Transverse colon (tissue), 4 donors: ENCODE measurements around the gene GALNT10. TPM values are rescaled to one million over a fixed set of nuclear protein-coding genes. Genes with fewer than 3 reads are reported as not detected.

Source experiments
- DNase-seq: peaks from one replicate; pipeline ENCODE4 v3.0.0-alpha.2; 2019
- H3K27ac ChIP-seq, 4 donors: fragments of 200-600 bp; sonication (generic); 2 replicates each; pipeline ENCODE4 v1.5.1; 2016 to 2018; ENCODE audit warnings: inconsistent platforms in 4 of 4
- H3K27me3 ChIP-seq: fragments of 200-600 bp; sonication (generic); 2 replicates; pipeline ENCODE4 v1.5.1; 2017; ENCODE audit warnings: inconsistent platforms
- H3K36me3 ChIP-seq, 4 donors: fragments of 200-600 bp; sonication (generic); 2 replicates each; pipeline ENCODE4 v1.5.1; 2017 to 2019; ENCODE audit warnings: inconsistent platforms in 4 of 4
- H3K4me1 ChIP-seq, 4 donors: fragments of 200-600 bp; sonication (generic); 2 replicates each; pipeline ENCODE4 v1.5.1; 2017 to 2020; ENCODE audit warnings: inconsistent platforms in 4 of 4
- H3K4me3 ChIP-seq, 4 donors: fragments of 200-600 bp; sonication (generic); 1 replicate in 1 of 4; 2 replicates in 3 of 4; pipeline versions ENCODE4 v1.5.1 to v1.6.1; 2017 to 2019; ENCODE audit warnings: inconsistent platforms in 4 of 4
- H3K9me3 ChIP-seq, 2 donors: fragments of 200-600 bp; sonication (generic); 2 replicates each; pipeline ENCODE4 v1.5.1; 2017 to 2019; ENCODE audit warnings: inconsistent platforms in 2 of 2
- CTCF ChIP-seq, 5 experiments: fragments of 200-600 bp in 3 of 5; fragments of 450-650 bp in 2 of 5; sonication (generic) in 3 of 5; IDR thresholded peaks; 1 replicate in 2 of 5; 2 replicates in 3 of 5; pipeline ENCODE4 v1.5.1; 2016 to 2017; ENCODE audit warnings: antibody characterized with exemption in 5 of 5, inconsistent platforms in 3 of 5, mild to moderate bottlenecking in 2 of 5, moderate library complexity in 1 of 5
- EP300 ChIP-seq: sonication (generic); formaldehyde crosslinking; IDR thresholded peaks from one replicate; pipeline ENCODE4 v1.6.1; 2017; ENCODE audit warnings: antibody characterized with exemption, low read depth
- POLR2A ChIP-seq: fragments of 450-650 bp; IDR thresholded peaks from one replicate; pipeline ENCODE4 v1.6.1; 2016; ENCODE audit warnings: antibody characterized with exemption, mild to moderate bottlenecking, moderate library complexity
- POLR2AphosphoS5 ChIP-seq, 3 donors: sonication (generic); formaldehyde crosslinking; IDR thresholded peaks; one replicate each; pipeline ENCODE4 v1.6.1; 2016; ENCODE audit warnings: antibody characterized with exemption in 3 of 3
- WGBS, 2 donors: methylation state at CpG; one replicate each; pipeline ENCODE4 v1.1.5; 2018; ENCODE audit warnings: low coverage in 1 of 2; 5-methylcytosine and 5-hydroxymethylcytosine counted together
- in situ Hi-C, 4 donors: fragments of 200-750 bp; cut with MboI; loops; one replicate each; pipeline versions ENCODE4 v1.15.0 to v1.15.1; 2017; ENCODE audit warnings: low sequenced_read_pairs in 3 of 4, low pct_ligation_motif_present in 1 of 4, low pct_unique_long_range_greater_than_20kb in 1 of 4
- intact Hi-C: fragments of 100-400 bp; cut with DNase I; formaldehyde crosslinking; loops from one replicate; pipeline ENCODE4 v1.15.1; 2023; ENCODE audit warnings: low total_unique reads
- total RNA-seq, 4 donors: library from RNA; depleted of rRNA; stranded (reverse); fragments of >200 nt; gene quantifications; one replicate each; pipeline ENCODE4 v1.1.0, GENCODE V29; 2016

Gene GALNT10
- total RNA-seq, 4 donors from 2014 or later, result 18.7 to 142 (median 39.3) TPM

GRCh38 chr5:154363411-154363810 is 172.9 kb downstream of the GALNT10 start:
- Histone ChIP-seq H3K36me3 (no peaks in the 10 kb centered on the region), H3K27me3 (no peaks in the 10 kb centered on the region), H3K27ac (no peak overlapping the region), H3K4me1 (peaks cover 0 to 4% (median 2%) of the 10 kb centered on the region in 4 donors), H3K9me3 (no peaks in the 10 kb centered on the region), H3K4me3 (no peak overlapping the region)
- TF ChIP-seq CTCF (IDR thresholded peaks at IDR 0.05) (no peak), POLR2AphosphoS5 (IDR thresholded peaks at IDR 0.05) (no peak), EP300 (no peak), POLR2A (no peak)
- DNase-seq, result no peak
- in situ Hi-C loops (no loop called here), intact Hi-C loops (no loop called here)
- WGBS, 2 donors, result 81 to 90% methylated on average over 3 to 4 of the region's 4 CpGs

GRCh38 chr5:154364771-154365170 is 174.2 kb downstream of the GALNT10 start:
- H3K9me3 ChIP-seq, result no peaks in the 10 kb centered on the region
- WGBS, 2 donors, result 61 to 73% methylated on average over 2 of the region's 2 CpGs
- DNase-seq, result no peak
- peaks cover 0 to 6% (median 3%) of the 10 kb centered on the region in 4 donors for H3K4me1 ChIP-seq
- TF ChIP-seq POLR2AphosphoS5 (IDR thresholded peaks at IDR 0.05), result no peak
- no peak overlapping the region for H3K4me3 ChIP-seq
- in situ Hi-C loops (no loop called here), intact Hi-C loops (no loop called here)
- H3K36me3 ChIP-seq, result no peaks in the 10 kb centered on the region
- no peaks in the 10 kb centered on the region for H3K27me3 ChIP-seq
- no peak overlapping the region for H3K27ac ChIP-seq

- 20 to 56% methylated on average over 1 of the region's 1 CpG for WGBS, 2 donors
- no peaks in the 10 kb centered on the region for H3K27me3 ChIP-seq
Observed at GRCh38 chr5:154365823-154366222, 175.3 kb downstream of the GALNT10 start.

GRCh38 chr5:154366353-154366752 is 175.8 kb downstream of the GALNT10 start:
- WGBS, 2 donors, result 90 to 94% methylated on average over 2 of the region's 2 CpGs
- H3K27ac ChIP-seq, result no peak overlapping the region
- no peak for TF ChIP-seq CTCF (IDR thresholded peaks at IDR 0.05)
- intact Hi-C loops, result no loop called here
- H3K27me3 ChIP-seq, result no peaks in the 10 kb centered on the region
- H3K9me3 ChIP-seq, result no peaks in the 10 kb centered on the region
- H3K4me1 ChIP-seq, result peaks cover 0 to 12% (median 5%) of the 10 kb centered on the region in 4 donors
- no peak for DNase-seq
- no peak overlapping the region for H3K4me3 ChIP-seq
- in situ Hi-C loops, result no loop called here
- H3K36me3 ChIP-seq, result no peaks in the 10 kb centered on the region

More at GRCh38 chr5:154365823-154366222, 175.3 kb downstream of the GALNT10 start:
- no peak for DNase-seq
- H3K4me3 ChIP-seq, result no peak overlapping the region
- no peaks in the 10 kb centered on the region for H3K36me3 ChIP-seq
- in situ Hi-C loops, result no loop called here
- no peak overlapping the region for H3K27ac ChIP-seq
- H3K4me1 ChIP-seq, result peaks cover 0 to 9% (median 3%) of the 10 kb centered on the region in 4 donors
- no peaks in the 10 kb centered on the region for H3K9me3 ChIP-seq
- no peak for TF ChIP-seq CTCF (IDR thresholded peaks at IDR 0.05)
- no peak for TF ChIP-seq POLR2AphosphoS5 (IDR thresholded peaks at IDR 0.05)
- no peak for TF ChIP-seq EP300
- no peak for TF ChIP-seq POLR2A
- intact Hi-C loops, result no loop called here

- H3K9me3 ChIP-seq, result no peaks in the 10 kb centered on the region
- DNase-seq, result no peak
- intact Hi-C loops (no loop called here), in situ Hi-C loops (no loop called here)
- no peak overlapping the region for H3K4me3 ChIP-seq
- 95% methylated on average over 1 of the region's 1 CpG; no CpG with 5 or more reads in 1 of the 2 donors for WGBS, 2 donors
- no peak for TF ChIP-seq CTCF (IDR thresholded peaks at IDR 0.05)
- no peak for TF ChIP-seq POLR2A
- H3K36me3 ChIP-seq, result no peaks in the 10 kb centered on the region
- no peak overlapping the region for H3K27ac ChIP-seq
- H3K4me1 ChIP-seq, result peaks cover 0 to 14% (median 5%) of the 10 kb centered on the region in 4 donors
- H3K27me3 ChIP-seq, result no peaks in the 10 kb centered on the region
Observed at GRCh38 chr5:154367101-154367500, 176.6 kb downstream of the GALNT10 start.
